NOMO-1 treated with DMSO at 0.1 percent for 48 hours (cell line): ENCODE results near the gene EYA4.

Source experiments
- DNase-seq: peaks from one replicate; lab custom pipeline; 2025; ENCODE audit not compliant: unreplicated experiment; lab: John Stamatoyannopoulos, UW

The EYA4 gene

DNA sequence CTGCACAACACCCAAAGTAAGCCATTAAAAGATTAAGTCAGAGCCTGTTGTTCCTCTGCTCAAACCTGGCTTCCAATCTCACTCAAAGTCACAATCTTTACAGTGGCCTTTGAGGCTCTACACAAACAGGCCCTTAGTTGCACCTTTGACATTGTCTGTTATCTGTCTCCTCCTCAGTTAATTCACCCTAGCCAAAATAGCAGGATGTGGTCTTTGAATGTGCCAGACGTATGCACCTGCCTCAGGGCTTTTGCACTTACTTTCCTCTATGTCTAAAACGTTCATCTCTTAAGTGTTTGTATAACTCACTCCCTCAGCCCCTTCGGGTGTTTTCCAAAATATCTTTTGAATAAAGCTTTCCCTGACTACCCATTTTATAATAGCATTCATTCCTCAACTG is 107.7 kb downstream of the EYA4 start:
- no peak for DNase-seq

DNA sequence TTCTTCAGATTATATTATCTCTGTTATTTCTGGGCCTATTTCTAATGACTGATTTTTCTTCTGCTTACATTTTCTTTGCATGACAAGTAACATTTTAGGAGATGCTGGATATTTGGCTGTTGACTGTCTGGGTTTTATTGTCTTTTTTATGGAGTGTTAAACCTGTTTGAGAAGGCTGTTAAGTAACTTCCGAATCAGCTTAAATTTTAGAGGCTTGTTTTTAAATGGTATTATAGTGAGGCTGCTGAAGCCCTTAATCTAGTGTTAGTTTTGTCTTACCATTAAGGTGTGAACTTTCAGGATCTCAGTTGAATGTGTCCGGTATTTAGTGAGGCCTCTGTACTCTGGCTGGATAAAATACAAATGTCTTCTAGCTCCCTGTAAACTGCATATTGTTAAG is 109.8 kb downstream of the EYA4 start:
- no peak for DNase-seq

DNA sequence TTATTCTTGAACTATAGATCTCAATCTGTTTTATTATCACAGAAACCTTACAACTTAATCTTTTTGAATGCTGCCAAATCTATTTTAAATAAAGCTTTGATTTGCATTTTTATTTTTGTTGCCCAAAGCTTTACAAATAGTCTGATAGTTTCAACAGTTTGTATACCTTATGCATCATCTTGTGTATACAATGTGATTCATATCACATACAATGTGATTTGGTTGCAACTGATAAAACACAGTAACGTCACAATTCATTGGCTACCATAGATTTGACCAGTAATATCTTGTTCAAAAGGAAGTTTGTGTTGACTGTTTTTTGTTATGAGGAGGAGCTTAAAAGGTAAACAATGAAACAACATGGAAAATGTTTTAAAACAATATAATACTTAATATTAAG is 110.9 kb downstream of the EYA4 start:
- DNase-seq: no peak

DNA sequence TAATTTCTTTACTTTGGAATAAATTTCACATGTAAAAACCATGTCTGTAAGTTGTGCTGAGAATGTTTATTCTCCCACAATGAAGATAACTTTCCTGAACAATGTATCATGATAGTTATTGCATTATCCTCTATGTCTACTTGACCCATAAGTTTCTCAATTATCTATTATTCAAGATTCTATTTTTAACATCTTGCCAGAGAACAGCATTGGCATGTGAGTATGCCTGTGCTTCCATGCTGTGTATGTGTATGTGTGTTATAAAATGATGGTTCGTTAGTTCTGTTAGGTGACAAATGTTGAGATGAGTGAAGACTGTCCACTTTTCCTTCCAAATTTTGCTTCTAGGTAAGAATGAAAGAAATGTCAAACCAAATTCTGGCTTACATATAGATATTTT is 111.9 kb downstream of the EYA4 start:
- DNase-seq: no peak

DNA sequence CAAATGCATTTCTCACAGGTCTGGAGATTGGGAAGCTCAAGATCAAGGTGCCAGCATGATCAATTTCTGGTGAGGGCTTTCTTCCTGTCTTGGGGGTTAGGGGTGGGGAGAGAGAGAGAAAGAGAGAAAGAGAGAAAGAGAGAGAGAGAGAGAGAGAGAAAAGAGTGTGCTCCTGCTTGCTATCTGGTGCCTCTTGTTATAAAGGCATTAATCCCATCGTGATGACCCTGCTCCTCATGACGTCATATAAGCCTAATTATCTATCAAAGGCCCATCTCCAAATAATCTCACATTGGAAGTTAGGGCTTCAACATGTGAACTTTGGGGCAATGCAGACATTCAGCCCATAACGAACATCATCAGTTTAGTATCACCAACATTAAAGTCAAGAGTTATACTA is 114.8 kb downstream of the EYA4 start:
- no peak for DNase-seq

DNA sequence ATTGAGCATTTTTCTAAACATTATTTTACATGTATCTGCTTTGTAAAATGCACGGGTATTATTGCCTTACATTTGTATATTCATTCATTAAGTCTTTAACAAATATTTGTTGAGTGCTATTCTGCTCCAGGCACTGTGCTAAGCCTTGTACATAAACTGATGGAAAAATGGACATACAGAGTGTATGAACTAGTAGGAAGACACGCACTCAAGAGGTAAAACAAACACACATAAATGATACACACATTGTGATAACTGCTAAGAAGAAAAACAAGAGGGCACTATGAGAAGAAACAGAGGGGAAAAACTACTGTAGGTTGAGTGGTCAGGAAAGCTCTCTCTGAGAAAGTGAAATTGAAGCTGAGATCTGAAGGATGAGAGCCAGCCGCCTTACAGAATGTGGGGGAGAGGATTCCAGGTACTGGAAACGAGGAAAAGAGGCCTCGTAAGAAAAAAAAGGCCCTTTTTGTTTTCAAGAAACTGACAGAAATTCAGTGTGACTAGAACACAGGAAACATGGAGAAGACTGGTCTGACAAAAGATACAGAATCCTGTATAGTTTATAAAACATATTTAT is 117.5 kb downstream of the EYA4 start:
- DNase-seq: no peak

DNA sequence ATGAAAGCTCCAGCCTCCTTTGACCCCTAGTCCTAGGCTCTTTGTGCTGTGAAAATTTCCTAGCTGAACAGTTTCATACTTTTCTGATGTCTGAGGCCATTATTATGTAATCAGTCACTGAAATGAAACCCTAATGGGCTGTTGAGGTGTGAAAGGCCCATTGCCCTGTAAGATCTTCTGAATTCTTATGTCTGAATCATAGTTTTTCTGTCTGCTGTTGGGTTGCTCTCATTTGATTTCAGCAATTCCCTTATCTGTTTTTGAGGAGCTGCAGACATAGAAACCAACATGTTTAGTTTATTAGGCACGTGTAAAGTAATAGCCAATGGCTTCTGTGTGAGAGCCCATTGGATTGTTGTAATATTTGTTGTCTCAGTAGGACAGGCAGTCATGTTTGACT is 118.1 kb downstream of the EYA4 start:
- DNase-seq: no peak

DNA sequence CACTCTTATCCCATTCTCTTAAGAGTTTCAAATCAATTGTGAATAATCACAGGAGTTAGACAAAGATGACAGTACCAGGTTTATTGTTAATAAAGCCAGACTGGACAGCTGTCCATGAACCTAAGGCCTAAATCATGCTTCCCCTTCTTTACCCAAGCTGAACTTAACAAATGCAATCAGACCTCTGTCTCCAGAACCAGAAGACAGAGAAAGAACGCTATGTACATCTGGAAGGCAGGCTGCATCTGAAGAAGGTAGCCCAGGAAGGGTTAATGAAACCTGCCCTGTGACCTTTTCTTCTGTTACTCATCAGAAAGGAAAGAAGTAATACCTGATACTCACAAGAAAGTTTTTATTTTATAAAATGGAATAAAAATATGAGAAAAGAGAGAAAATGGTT is 118.6 kb downstream of the EYA4 start:
- no peak for DNase-seq

DNA sequence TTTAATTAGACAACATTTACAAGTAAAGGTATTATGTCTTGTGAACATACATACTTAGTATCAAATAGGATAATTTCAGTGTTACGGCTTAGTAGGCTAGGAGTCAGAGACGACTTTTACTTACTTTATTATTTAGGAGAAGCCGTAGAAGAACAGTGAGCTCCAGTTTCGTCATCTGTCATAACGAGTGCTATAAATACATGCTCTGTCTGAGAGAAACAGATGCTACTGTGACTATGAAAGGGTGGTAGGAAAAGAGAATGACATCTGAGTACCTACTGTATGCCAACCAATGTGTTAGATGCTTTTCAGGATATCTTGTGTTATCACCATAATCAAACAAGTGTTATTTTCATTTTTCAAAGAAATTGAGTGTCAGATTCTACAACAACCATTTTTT is 119.0 kb downstream of the EYA4 start:
- no peak for DNase-seq

DNA sequence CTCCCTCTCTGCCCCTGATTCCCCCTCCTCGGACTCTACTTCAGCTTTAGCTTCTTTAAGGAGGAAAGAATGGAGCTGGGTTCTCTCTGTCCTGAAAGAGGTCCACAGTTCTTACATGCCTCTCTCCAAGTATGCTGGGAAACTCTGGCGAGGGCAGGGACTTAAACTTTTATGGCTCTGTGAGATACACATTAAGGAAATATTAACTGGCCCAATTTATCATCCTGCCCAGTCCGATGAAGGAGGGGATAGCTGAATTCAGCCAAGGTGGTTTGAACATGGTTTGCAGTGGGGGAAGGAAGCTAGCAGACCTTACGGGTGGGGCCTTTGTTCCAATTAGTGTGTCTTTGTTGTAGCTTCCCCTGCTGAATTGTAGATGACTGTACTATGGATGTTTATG is 121.7 kb downstream of the EYA4 start:
- DNase-seq: no peak

DNA sequence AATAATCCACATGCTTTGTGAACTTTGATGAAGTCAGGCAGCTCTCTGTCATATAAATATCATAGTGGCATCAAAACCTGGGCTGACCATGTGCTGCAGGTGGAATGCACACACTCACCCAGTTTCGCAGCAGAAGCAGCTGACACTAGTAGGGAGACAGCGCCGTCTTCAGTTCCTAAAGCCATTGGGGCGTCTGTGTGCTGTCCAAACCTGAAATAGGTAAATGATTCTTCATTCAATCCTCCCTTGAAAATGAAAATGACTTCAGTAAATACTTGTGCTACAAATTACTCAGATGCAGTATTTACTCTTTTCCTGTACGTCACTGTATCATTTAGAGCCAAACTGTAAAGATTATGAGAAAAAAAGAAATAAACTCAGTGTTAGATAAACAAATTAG is 127.5 kb downstream of the EYA4 start:
- no peak for DNase-seq

DNA sequence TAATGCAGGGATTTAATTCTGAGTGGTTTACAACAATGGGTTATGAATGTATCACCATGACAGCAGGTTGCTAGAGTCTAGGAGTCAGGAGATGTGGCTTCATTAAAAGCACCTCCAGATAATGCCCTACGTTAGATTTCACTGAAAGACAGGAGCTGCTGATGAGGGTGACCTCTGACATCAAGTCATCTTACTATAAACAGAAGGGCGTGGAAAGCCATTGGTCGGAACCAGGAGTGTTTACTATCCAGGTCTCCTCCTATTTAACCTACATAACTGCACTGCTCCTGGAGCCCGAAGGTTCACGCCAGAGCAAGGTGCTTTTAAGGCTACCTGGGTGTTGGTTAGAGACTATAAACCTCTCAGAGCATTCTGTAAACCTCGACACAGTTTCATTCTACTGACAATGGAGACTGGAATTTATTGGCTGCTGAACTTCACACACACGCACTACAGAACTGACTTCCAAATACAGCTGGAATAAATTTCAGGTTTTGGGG is 128.7 kb downstream of the EYA4 start:
- no peak for DNase-seq

DNA sequence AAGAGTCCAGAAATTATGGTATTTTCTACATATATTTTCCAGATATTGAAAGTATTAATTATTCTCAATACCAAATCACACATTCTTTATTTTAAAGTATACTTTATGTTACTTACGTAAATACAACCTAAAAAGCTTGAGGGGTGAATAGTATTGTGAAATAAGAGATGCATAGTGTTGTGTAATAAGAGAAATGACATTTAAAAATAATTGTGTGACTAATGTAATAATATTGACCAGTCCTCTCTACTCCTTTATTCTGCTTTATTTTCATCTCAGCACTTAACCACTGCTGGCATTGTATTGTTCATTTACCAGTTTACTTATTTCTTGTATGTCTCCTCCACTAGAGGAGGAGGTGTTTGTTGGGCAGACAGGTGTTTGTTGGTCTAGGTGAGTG is 135.6 kb downstream of the EYA4 start:
- no peak for DNase-seq

DNA sequence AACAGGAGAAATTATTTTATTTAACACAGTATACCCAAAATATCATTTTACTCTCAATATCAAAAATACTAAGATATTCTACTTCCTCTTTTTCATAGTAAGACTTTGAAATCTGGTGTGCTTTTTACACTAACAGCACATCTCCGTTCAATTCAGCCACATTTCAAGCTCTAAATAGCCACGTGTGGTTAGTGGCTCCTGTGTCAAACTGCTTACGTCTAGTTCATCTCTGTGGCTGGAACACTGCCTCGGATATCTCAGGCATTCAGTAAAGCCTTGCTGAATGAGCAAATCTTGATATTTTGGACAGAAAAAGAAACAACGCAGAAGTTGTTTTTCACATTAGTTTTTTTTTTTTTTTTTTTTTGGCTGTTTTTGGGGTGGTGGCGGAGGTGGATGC is 136.1 kb downstream of the EYA4 start:
- peak; percentile 2 for DNase-seq

DNA sequence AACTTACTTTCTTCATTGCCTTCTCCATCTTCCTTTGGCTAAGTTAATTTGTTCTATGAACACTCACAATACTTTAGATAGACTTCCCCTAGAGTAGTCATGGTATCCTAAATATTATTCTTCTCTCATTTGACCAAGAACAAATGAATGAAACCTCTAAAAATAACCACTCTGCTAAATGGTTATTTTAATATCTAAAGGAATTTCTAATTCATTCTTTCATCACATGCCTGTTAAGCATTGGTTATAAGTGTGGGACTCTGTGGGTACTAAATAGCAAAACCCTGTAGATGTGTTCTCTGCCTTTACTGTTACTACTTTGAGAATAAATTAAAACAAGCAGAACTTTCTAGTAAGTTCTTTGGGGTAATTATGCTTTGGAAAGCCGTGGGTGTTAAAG is 138.9 kb downstream of the EYA4 start:
- no peak for DNase-seq

DNA sequence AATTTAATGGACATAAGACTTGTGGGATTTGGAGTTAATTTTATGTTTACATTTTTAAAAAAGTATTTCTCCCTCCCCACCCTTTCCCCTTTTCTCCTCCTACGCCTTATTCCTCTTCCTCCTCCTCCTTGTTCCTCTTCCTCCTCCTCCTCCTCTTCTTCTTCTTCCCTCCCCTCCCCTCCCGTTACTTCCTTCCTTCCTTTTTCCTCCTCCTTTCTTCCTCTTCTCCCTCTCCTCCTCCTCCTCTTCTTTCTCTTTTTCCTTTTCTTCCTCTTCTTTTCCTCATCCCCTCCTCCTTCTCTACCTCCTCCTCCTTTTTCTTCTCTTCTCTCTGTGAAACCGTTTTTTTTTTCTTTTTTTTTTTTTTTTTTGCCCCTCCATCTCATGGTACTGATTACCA is 139.6 kb downstream of the EYA4 start:
- DNase-seq: no peak

DNA sequence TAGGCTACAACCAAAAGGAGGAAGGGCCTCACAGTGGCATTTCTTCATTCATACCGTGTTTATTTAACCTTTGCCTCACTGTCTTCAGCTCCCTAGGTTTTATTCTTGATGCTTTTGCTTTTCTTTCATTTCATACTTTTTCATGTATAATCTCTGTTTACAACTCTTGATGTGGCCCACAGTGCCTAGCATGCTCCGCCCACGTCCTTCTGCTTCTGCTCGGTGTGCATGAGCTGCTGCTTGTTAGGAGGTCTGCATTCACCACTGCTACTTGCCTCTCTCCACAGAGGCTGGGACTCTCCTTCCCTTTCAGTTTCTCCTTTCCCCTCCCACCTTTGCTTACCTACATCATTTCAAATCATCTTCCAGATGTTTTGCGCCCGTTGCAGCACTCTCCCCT is 147.6 kb downstream of the EYA4 start:
- no peak for DNase-seq

DNA sequence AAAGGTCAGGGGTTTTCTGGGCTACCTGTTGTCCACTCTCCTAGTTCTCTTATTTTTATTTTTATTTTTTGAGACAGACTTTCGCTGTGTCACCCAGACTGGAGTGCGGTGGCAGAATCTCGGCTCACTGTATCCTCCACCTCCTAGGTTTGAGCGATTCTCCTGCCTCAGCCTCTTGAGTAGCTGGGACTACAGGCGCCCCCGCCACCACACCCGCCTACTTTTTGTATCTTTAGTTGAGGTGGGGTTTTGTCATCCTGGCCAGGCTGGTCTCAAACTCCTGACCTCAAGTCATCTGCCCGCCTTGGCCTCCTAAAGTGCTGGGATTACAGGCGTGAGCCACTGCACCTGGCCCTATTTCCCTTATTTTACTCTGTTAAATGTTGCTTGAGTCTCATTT is 149.0 kb downstream of the EYA4 start:
- no peak for DNase-seq

DNA sequence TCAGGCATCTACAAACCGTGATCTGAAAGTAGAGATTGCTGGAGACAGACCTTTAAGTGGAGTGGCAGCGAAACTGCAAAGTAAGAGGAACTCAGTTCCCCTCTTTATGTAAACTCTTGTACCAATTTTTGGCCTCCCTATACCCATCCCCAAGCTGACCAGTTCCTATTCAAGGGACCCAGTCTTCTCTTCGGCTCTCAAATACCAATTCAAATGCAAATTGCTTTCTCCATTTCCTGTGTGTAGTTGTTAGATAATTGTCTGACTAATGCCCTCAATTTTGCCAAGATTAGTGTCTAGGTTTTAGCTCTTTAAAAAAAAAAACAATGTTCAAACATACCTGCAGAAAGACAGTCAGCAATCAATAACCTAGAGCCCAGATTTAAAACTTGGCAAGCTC is 150.9 kb downstream of the EYA4 start:
- DNase-seq: no peak

DNA sequence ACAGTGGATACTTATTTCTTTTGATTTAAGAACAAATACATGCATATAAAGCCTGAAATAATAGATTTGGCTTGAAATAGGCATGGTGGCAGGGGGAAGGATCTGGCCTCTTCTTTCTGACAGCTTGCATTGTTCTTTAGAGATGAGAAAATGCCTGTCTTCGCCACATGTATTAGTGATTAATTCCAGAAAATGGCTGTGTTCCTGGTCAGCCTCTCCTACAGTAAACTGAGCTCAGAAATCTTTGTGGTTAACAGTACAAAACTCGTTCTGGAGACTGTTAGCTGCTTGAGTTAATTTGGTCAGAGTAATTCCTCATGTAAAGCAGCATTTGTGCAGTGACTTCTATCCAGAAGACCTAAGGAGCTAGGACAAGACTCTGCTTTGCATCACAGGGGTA is 151.5 kb downstream of the EYA4 start:
- no peak for DNase-seq

DNA sequence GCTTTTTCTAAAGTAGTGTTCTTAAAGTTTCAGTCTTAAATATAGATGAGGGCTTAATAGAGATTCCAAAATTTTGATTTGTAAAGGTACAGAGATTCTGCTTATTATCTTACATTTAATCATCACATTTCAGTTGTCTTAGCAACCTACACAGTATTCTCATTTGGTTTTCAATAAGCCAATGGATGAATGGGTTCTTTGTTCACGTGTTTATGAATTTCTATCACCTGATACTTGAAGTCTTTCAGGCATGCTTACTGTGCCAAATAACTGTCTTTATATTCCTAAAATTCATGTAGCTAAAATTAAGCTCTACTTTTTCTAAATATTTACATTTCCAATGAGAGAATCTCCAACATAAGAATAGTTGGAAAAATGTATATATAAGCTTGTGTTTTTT is 152.7 kb downstream of the EYA4 start:
- no peak for DNase-seq

DNA sequence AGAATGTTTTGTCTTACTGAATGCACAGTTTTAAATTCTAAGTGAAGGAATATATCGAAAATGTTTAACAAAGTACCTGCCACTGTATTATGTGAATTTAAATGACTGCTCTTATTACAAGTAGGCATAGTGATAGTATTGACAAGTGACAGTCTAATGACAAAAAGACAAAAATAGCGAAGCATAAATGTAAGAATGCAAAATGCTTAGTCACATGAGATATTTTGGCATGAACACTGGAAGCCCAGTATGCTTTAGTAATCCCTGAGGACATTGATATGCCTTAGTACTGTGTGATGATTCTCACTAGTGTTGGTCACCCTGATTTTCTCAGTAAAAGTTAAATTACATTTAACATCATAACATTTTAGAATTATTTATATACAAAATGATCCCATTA is 153.5 kb downstream of the EYA4 start:
- DNase-seq: no peak

DNA sequence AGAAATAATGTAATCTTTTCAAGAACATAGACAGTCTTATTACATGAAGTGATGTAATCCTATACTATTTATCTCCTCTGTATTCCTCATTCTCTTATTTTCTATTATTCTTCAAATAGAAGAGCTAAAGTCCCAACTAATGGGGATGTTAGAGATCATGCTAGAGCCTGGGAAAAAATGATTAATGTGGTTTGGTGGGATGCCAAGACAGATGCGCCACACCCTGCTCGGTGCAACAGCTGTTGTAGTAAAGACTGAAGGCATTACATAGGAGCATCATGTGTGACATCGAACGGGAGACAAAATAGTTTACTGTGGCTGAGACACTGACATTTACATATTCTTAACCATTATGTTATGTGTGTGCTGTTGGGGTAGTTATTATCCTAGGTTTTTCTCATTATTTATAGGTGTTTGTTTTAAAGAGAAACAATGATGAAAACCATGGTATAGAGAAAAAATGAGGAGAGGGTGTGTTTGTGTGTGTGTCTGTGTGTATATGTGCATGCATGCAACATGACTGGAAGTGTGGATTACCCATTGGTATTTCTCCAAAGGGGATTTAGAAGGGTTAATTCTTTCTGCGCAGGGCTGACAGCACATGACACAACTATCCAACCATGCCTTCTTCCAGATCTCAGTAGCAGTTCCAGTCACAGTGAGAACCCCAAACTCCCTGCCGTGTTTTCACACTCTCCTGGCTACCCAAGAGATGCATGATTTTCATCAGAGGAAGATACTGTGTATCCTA is 155.3 kb downstream of the EYA4 start:
- DNase-seq: no peak
